Activated T-cell treated with anti-CD3 and anti-CD28 coated beads for 24 hours (primary cell): ENCODE results near the gene PTPA.

Experiments used
- DNase-seq: peaks from one replicate; pipeline ENCODE4 v3.0.0-alpha.2; 2020; ENCODE audit warnings: low read depth

PTPA gene

DNA sequence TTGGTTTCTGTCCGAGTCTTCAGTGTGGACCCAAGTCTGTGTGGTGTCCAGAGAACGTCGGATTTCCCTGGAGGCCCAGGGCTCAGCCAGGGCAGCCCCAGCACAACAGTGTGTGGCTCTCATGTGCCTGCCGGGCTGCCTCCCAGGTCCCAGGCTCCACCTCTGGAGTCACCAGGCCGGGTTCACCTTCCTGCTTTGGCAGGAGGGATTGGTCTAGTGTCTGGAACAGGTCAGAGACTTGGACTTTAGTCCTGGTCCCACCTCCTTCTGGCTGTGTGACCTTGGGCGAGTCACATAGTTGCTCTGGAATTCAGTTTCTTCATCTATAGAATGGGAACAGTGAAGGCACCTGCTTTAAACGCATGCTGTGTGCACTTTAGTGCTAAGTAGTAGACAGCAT, 27.1 kb upstream of the PTPA start:
- no peak for DNase-seq

DNA sequence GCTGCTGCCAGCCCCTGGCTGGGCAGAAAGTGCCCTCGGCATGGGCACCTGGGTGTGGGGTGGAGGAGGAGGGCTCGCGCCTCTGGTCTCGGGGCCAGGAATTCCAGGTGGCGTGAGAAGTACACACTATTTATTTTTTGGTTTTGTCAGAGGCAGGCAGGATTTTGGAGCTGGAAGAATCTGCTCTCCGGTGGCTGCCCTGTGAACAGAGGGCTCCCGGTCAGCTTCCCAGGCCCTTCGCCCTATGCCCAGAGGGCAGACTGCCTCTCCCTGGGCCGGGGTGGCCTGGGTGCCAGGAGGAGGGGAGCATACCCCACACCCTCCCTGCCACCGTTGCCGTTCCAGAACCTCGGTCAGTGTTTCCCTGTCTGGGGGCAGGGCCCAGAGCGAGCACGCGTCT, 22.0 kb upstream of the PTPA start:
- DNase-seq, result no peak

DNA sequence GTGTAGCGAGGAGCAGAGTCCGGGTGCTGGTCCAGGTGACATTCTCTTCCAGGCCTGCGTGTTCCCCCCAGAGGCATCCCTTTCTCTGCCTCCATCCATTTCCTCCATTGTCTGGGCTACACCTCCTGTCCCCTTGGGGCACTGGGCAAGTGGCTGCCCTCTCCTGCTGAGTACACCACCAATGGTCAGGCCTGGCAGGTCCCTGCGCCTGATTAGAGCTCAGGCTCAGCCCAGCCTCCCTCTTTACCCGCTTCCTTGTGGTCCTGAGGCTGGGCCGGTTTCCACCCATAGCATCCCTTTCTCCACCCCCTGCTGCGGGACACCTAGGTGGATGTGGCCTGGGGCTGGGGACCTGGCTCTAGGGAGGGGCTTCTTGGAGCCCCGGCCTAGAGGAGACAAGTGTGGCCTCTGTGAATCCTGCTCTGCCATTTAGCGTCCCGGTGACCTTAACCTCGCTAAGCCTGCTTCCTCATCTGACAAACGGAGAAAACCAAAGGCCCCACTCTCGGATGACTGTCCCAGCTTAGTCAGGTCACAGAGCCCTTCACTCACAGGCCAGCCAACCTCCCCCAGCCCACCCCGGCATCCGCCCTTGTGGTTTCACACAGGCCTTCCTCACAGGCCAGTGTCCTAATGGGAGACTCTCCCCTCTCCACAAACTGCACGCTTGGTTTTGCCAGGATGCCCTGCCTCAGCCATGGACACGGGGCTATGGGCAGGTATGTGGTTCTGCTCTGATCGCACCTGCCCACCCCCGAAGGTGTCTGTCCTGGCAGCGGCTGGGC, 17.4 kb upstream of the PTPA start:
- no peak for DNase-seq

DNA sequence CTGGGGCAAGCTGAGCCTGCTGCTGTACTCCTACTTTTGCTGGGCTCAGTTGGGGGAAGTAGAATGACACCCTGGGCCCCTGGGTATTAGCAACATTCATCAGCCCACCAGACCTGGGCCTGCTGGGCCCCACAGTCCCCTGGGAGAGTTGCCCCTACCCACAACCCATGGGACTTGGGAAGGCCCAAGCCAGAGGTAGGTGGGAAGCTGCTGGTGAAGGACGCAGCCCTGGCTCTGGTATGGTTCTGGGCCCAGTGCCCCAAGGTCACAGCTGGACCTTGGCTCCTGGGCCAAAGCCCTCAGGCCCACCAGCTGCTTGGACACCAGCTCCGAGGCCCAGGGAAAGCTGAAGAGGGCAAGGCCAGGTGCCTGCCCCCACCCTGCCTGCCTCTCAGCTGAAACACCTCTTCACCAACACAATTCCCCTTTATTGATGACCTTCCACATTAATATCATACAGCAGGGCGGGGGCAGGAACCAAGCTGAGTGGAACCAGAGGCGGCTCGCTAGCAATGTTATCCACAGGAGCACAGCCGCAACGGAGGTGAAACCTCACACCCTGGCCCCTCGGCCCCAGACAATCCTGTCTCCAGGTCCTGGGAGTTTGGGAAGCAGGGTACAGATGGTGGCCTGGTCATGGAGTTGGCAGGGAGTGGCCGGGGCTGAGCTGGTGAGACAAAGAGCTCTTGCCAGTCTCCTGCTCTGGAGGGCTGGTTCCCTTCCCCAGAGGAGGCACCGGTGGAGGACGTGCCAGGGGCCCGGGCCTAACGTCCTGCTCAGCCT, 16.6 kb upstream of the PTPA start:
- DNase-seq, result no peak

DNA sequence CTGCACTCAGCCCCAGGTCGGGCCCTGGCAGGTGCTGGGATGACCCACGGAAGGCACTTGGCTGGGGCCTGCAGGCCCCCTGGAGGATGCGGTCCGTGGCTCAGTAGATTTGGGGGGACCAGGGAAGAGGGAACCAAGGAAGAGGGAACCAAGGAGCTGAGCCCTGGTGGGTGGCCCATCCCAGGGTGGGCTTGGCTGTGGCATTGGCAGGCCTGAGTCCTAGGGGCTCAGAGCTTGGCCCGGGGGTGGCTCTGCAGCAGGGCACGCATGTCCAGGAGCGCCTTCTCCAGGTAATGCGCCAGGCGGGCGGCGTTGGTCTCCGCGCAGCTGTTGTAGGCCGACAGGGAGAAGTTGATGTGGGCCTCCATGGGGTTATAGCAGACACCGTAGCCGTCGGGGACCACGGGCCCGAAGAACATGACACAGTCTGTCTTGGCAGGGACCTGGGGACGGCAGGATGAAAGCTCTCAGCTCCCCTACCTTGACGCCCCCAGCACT, 16.0 kb upstream of the PTPA start:
- DNase-seq, result no peak

DNA sequence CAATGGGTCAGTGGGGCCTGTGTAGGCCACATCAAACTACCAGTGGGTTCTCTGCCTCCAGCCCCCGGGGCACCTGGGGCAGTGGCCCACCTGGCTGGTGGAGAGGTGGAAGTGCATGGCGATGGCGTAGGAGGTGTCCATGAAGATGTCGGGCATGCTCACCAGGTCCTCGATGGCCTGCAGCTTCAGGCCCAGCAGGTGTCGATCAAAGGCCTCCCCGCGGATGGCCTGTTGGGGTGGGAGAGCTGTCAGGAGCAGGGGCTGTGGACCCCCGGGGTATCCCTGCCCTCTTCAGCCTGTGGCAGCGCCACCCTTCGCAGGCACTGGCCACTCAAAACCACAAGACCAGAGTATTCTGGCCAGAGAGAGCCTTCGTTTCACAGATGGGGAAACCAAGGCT, 15.3 kb upstream of the PTPA start:
- no peak for DNase-seq

DNA sequence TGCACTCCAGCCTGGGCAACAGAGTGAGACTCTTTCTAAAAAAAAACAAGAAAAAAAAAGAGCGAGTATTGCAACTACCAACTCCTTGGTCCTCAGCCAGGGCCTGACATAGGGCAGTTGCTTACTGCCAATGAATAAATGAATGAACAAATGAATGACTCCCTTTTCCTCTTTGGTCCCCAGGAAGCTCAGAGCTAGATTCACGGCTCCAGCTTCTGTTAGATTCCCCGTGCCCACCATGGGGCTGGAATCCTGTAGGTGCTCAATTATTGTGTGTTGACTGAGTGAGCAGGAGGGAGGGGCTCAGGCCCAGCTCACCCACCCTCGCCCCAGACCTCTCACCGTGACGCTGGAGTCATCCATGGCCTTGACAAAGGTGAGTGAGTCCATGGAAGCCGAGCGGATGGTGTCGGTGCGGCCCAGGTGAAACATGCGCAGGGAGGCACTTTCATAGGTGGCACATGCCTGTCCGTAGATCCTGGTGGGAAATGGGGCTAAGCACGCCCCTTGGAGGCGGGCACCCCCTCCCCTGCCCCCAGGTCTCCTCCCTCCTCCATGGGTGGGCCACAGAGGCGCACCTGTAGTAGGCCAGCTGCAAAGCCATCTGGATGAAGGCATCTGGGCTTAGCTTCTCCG, 13.4 kb upstream of the PTPA start:
- DNase-seq, result no peak

DNA sequence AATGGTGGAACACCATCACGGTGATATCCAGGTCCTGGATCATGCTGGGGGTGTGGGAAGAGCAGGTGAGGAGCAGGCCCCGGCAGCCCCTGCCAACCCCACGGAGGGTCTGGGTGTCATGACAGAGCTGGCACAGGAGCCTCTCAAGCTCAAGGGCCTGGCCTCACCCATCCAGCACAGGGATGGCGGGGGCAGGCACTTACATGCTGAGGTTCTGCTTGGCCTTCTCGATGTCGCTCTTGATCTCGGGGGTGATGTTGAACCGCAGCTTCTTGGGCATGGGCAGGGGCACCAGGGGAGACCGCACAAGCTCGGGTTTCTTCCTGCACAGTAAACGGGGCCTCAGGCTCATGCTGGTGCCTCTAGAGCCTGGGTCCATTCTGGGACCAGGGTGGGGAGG, 12.9 kb upstream of the PTPA start:
- DNase-seq, result no peak

DNA sequence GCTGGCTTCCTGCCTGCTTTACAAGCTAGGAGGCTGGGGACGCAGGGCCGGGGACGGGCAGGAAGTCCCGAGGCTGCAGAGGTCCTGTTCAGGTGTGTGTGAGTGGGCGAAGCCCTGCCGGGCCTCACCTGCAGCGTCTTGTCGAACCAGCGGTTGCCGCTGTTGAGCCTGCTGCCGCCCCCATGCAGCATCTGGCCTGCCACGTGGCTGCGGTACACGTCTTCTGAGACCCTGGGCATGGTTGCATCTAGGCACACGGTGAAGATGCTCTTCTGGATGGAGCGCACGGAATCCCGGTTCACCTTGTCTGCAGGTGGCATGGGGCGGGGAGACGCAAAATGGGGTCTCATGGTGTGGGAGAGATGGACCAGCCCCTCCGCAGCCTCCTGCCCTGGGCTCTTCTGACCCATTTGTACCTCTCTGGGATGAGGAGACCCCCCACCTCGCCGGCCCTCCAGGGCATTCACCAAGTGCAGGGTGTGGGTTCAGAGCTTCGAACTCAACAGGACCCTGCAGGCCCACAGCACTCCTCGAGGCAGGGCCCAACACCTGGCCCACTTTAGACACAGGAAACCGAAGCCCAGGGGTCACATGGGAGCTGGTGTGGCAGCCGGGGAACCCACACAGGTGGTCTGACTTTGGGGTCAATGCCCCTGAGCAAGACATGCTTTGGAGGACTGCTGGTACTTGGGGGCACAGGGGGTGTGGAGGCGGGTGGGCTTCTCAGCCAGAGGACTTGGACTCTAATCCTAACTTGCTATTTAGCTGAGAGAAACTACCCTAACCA, 10.6 kb upstream of the PTPA start:
- no peak for DNase-seq

DNA sequence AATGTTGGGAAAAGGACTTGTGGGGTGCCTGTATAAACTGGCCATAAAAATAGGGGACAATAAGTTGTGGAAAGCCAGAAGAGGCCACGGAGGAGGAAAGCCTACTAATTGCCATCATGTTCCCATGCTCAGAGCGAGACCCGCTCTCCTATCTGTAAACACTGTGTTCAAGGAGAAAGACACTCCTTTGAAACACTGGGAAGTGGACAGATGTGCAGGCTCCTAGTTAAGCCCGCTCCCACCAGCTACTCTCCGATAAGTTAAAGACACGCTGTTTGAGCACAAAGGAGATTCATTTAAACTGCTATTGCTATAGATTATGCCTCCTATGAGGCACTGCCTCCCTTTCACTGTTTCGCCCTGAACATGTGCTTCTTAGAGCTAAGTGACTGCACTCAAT, 9.9 kb upstream of the PTPA start:
- no peak for DNase-seq

DNA sequence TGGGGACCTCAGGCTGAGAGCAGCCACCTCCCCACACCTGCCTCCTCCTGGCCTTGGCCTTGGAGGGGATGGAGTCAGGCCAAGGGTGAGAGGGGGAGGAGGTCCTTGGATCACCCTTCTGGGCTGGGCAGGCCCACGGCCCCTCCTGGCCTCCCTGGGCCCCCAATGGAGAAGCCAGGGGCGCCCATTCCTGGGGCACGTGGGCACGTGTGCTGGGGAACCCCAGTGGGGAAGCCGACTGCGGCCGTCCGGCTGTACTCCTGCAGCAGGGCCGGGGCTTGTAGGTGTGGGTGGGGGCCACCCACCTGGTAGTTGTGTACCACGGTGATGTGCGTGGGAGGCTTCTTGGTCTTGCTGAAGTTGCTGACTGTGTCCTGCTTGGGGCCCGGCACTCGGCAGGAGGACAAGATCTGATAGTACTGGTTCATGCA, 9.1 kb upstream of the PTPA start:
- DNase-seq, result no peak

DNA sequence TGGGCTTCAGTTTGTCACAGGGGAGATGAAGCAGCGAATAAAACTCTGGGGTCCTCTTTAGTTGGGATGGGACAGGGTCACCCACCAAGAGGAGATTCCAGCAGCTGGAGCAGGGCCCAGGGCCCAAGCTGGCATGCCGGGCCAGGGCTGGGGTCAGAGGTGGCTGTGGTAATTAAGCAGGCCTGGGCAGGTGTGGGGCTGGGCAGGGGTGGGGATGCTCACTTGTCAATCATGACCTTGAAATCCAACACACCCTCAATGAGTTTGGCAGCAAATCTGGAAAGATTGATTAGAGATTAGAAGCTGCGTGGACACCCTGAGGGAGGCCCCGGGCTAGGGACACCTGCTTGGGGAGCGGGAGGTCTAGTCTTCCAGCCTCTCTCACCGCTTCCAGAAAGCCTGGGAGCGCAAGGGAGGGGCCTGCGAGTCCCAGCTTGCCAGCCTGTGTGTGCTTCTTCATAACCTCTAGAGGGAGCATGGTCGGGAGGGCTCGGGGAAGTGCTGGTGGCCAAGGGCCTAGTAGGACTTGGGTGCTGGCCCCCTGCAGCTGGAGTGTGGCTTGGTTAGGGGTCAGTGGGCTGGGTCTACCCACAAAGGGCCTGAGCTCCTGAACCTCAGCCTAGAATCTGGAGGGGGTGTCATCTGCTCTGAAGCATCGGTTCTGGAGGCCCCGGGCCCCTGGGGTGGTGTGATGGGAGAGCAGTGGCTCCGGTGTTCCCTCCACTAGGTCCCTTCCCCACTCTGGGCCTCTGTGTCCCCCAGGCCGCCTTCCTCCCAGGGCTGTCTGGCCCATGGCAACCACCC, 8.2 kb upstream of the PTPA start:
- no peak for DNase-seq

DNA sequence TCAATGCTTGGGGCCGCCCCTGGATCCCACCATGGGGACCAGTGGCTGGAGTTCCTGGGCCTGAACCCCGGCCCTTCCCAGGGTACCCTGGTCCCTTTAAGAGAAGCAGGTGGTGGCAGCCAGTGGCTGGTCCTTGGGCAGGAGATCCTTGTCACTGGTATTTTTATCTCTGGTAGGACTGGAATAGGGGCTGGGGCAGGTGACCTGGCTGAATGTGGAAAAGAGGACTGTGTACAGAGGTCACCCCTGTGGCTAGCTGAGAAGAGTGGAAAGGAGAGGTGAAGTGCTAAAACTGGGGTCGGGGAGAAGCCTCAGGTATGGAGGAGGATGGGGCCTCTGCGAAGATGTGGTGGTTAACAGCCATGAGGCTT, 7.6 kb upstream of the PTPA start:
- DNase-seq, result no peak

DNA sequence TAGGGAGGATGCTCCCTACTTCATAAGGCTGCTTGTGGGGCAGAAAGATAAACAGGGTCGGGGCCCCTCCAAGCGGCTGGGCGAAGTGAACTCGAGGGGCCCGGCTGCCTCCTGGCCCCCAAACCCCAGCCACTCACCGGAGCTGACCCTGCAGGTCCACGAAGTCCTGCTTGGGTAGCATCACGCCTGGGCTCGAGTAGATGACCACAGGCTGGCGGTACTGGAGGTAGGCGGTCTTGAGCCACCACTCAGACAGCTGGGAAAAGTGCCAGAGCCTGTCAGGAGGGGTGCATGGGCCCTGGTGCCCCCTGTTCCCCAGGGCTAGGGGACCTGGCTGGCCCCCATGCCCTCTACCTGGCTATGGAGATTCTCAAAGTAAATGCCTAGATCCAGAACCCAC, 7.2 kb upstream of the PTPA start:
- no peak for DNase-seq

DNA sequence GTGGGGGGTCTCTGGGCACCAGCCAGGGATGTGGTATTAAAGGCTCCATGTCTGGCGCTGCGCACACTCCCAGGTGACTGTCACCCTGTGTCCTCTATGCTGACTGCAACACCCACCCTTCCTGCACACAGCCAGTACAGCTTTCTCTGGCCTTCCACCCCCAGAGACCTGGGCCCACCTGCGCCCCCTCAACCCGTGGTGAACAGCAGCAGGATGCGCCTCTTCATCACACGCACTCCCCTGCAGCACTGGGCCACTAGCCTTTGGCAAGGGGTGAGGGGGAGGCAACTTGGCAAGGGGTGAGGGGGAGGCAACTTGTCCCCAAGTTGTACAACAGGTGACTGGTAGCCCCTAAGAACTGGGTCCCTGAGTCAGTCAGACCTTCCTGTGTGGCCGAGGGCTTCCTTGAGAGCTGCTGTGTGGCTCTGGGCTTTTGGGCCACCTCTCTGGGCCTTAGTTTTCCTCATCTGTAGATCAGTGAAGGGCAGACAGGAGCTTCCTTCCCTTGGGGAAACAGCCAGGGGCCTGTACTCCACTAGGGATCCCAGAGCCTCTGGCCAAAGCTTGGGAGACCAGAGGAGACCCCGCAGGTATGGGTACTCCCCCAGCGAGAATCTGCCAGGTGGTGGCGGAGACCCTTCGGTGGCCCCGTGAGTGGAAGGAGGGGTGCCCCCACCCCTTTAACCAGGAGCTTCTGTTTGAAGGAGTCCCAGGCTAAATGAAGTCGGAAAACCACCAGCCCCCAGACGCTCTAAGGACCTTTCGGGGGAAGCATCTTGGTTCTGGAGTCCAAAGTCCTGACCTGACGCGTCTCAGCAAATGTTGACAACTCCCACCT, 5.1 kb upstream of the PTPA start:
- no peak for DNase-seq

DNA sequence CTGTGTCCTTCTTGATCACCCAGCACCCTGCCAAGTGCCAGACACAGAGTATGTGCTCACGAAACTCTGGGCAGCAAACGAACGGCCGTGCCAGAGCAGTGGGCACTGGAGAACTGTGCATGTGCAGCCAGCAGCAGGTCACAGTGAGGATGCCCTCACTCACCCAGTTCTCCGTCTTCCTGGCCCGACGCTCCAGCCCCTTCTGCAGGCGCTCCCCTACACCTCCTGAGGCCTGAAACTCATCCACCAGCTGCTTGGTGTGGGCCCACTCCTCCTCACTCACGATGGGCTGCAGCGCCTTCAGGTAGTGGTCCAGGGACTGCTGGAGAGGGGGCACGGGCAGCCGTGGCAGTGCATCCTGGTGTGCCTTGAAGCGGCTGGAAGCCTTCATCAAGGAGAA, 3.6 kb upstream of the PTPA start:
- no peak for DNase-seq

DNA sequence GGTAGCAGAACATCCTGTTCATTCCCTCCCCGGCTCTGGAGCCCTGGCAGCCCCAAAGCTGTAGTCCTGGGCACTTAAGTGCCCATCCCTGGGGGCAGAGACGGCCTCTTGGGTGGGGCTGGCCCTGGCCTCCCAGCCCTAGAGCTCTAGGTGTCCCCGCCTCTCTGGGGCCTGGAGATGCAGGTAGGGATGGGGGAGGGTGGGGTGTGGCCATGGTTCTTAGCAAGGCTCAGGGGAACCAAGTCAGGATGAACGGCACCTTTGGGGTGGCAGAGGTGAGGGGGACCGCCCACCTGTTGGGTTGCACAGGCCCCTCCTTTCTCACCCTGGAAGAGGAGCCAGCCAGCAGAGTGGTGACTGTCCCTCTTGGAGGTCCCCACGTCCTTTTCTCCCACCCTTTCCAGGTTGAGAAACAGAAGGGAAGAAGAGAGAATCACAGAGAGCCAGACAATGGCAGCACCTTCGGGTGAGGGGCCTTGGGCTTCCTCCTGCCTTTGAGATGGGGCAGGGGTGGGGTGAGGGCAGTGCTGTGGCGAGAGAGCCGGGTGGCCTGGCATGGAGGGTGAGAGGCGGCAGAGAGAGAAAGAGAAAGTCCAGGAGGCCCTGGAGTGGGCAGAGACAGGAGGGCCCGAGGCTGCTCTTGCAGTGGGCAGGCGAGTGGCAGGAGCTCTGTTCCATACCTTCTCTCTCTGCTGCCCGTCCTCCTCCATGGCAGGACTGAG, 3.0 kb upstream of the PTPA start:
- DNase-seq, result no peak

DNA sequence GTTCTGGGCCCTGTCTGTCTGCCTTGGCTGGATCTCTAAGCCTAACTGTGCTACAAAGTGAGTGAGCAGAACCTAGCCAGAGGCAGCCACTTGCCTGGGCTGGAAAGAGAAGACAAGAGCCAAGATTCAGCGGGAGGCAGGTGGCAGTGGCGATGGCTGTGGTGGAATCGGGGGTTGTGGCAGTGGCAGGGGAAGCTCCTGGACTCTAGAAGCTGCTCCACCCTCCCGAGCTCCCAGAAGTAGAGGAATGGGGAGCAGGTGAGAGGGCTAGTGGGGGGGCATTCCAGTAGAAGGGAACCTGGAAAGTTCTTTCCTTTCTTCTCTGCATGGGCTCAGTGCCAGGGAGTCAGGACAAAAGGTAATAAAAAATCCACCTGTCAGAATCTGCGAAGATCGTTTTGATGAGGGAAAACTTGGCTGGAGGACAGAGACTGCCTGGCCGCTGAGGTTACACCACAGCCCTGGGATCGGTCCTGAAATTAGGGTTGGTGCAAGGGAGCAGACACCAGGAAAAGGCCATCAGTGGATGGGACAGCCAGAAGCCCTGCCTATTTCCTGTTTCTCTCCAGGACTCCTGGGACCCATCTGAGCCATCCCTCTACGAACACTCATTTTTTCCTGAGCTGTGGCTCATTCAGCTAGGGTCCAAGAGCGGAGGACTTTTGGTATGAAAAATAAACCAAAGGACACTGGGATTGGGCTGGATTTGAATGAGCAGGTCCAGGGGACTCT, 2.2 kb upstream of the PTPA start:
- DNase-seq, result no peak

DNA sequence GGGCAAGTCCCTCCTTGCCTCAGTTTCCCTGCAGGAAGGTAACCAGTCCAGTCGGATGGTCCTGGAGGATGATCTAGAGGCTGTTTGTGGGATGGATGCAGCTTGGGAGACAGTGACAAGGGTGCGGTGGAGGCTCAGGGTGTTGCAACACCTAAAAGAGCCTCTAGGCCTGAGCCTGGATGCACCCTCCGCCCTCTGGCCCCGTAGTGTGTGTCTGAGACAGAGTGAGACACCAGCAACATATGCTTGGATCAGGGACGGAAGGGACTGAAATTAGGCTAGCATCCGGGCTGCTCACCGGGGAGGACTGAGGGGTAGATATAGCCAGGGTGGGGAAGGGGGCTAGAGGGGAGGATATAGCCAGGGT, 1.7 kb upstream of the PTPA start:
- no peak for DNase-seq
